ENCODE data around the gene DPEP2.

DPEP2 gene

GRCh38 chr16:67965668-67966548, 33.4 kb downstream of the DPEP2 start:
- TF ChIP-seq CTCF (IDR thresholded peaks at IDR 0.05; ENCODE audit: low read depth, low read length, missing control alignments) = no peak
- H3K4me3 ChIP-seq (ENCODE audit: low read depth, low read length) = no peak overlapping the region; the same call in 1 of the 2 replicates

GRCh38 chr16:67964477-67965131, 34.7 kb downstream of the DPEP2 start:
- TF ChIP-seq CTCF (IDR thresholded peaks at IDR 0.05; ENCODE audit: low read depth, low read length, missing control alignments) = no peak
- DNase-seq (ENCODE audit: low read depth) = no peak
- no peak overlapping the region for H3K4me3 ChIP-seq (ENCODE audit: low read depth, low read length)

More at GRCh38 chr16:67965668-67966548, 33.4 kb downstream of the DPEP2 start:
- DNase-seq (ENCODE audit: low read depth) = no peak

GRCh38 chr16:67963662-67964321, 35.5 kb downstream of the DPEP2 start:
- DNase-seq (ENCODE audit: low read depth) = no peak
- no peak overlapping the region for H3K4me3 ChIP-seq (ENCODE audit: low read depth, low read length)
- no peak for TF ChIP-seq CTCF (IDR thresholded peaks at IDR 0.05; ENCODE audit: low read depth, low read length, missing control alignments)

- no peak overlapping the region for H3K4me3 ChIP-seq (ENCODE audit: low read depth, low read length)
- no peak for DNase-seq (ENCODE audit: low read depth)
- no peak for TF ChIP-seq CTCF (IDR thresholded peaks at IDR 0.05; ENCODE audit: low read depth, low read length, missing control alignments)
These were observed 36.0 kb downstream of the DPEP2 start for GRCh38 chr16:67963292-67963661.

- DNase-seq (ENCODE audit: low read depth) = no peak
- no peak for TF ChIP-seq CTCF (IDR thresholded peaks at IDR 0.05; ENCODE audit: low read depth, low read length, missing control alignments)
- H3K4me3 ChIP-seq (ENCODE audit: low read depth, low read length) = no peak overlapping the region
These were observed 37.1 kb downstream of the DPEP2 start for GRCh38 chr16:67962135-67962534.

GRCh38 chr16:67961551-67961957, 37.7 kb downstream of the DPEP2 start:
- no peak overlapping the region for H3K4me3 ChIP-seq (ENCODE audit: low read depth, low read length)
- DNase-seq (ENCODE audit: low read depth) = no peak
- TF ChIP-seq CTCF (IDR thresholded peaks at IDR 0.05; ENCODE audit: low read depth, low read length, missing control alignments) = no peak

All from GM12864 (cell line).